Skeletal muscle cell (primary cell): Measurements from ENCODE around the gene TKTL1.

Experiments
- DNase-seq: peaks from one replicate; pipeline ENCODE4 v3.0.0-alpha.2; 2010; ENCODE audit warnings: low read depth
- H3K4me3 ChIP-seq: 2 replicates; pipeline ENCODE4 v1.5.1; 2011; ENCODE audit warnings: low read depth, mild to moderate bottlenecking, control low read depth, low read length, moderate library complexity

TKTL1 gene

GRCh38 chrX:154357205-154357604, 61.6 kb downstream of the TKTL1 start:
- no peak for DNase-seq
- no peak overlapping the region for H3K4me3 ChIP-seq

- no peak overlapping the region for H3K4me3 ChIP-seq
- DNase-seq = no peak
Observed at GRCh38 chrX:154358011-154358410, 62.4 kb downstream of the TKTL1 start.

GRCh38 chrX:154358829-154359228, 63.2 kb downstream of the TKTL1 start:
- H3K4me3 ChIP-seq = no peak overlapping the region
- no peak for DNase-seq

GRCh38 chrX:154359362-154360154, 64.0 kb downstream of the TKTL1 start:
- DNase-seq = no peak
- no peak overlapping the region for H3K4me3 ChIP-seq

- no peak for DNase-seq
- H3K4me3 ChIP-seq = no peak overlapping the region
Observed at GRCh38 chrX:154360155-154360713, 64.6 kb downstream of the TKTL1 start.

- DNase-seq = no peak
- H3K4me3 ChIP-seq = no peak overlapping the region
Observed at GRCh38 chrX:154362085-154362742, 66.6 kb downstream of the TKTL1 start.

- no peak for DNase-seq
- no peak overlapping the region for H3K4me3 ChIP-seq
Observed at GRCh38 chrX:154363706-154364439, 68.3 kb downstream of the TKTL1 start.

- no peak overlapping the region for H3K4me3 ChIP-seq
- DNase-seq = no peak
Observed at GRCh38 chrX:154365052-154365600, 69.5 kb downstream of the TKTL1 start.

- DNase-seq = no peak
- H3K4me3 ChIP-seq = no peak overlapping the region
Observed at GRCh38 chrX:154365997-154366665, 70.5 kb downstream of the TKTL1 start.

- no peak overlapping the region for H3K4me3 ChIP-seq
- DNase-seq = no peak
Observed at GRCh38 chrX:154366666-154367055, 71.1 kb downstream of the TKTL1 start.

GRCh38 chrX:154367474-154368308, 72.1 kb downstream of the TKTL1 start:
- DNase-seq = no peak
- peak overlapping the region; percentile 57 for H3K4me3 ChIP-seq

GRCh38 chrX:154368630-154369448, 73.2 kb downstream of the TKTL1 start:
- DNase-seq = peak; percentile 78
- peak overlapping the region; percentile 57 for H3K4me3 ChIP-seq

- peak overlapping the region; percentile 70 for H3K4me3 ChIP-seq
- peak; percentile 93 for DNase-seq
Observed at GRCh38 chrX:154369449-154370299, 74.1 kb downstream of the TKTL1 start.

- H3K4me3 ChIP-seq = peak overlapping the region; percentile 70
- DNase-seq = no peak
Observed at GRCh38 chrX:154370300-154371016, 74.9 kb downstream of the TKTL1 start.

GRCh38 chrX:154371017-154371788, 75.6 kb downstream of the TKTL1 start:
- DNase-seq = peak; percentile 77
- peak overlapping the region; percentile 70 for H3K4me3 ChIP-seq
